MM.1S (cell line): ENCODE data around the gene OPRM1.

Experiments used
- DNase-seq: peaks from one replicate; pipeline ENCODE4 v3.0.0-alpha.2; 2015
- H2AFZ ChIP-seq: fragments of 300-600 bp; sonication (generic); 2 replicates; pipeline ENCODE4 v1.6.0; 2016; ENCODE audit warnings: antibody characterized with exemption, low read length
- H3F3A ChIP-seq: fragments of 300-600 bp; sonication (generic); 2 replicates; pipeline ENCODE4 v1.6.1; 2016; ENCODE audit warnings: mild to moderate bottlenecking, antibody characterized with exemption, low read length, moderate library complexity, mixed read lengths; ENCODE audit not compliant: insufficient read depth
- H3K27ac ChIP-seq: fragments of 300-600 bp; sonication (generic); 2 replicates; pipeline ENCODE4 v1.5.1; 2016; ENCODE audit warnings: mild to moderate bottlenecking, low read length
- H3K27me3 ChIP-seq: fragments of 300-600 bp; sonication (generic); replicated peaks from 2 replicates; pipeline ENCODE4 v1.6.0; 2016; ENCODE audit warnings: low read length; ENCODE audit not compliant: insufficient read depth
- H3K36me3 ChIP-seq: fragments of 300-600 bp; sonication (generic); replicated peaks from 2 replicates; pipeline ENCODE4 v1.6.1; 2016; ENCODE audit warnings: mild to moderate bottlenecking, low read length, mixed read lengths; ENCODE audit not compliant: insufficient read depth
- H3K4me1 ChIP-seq: fragments of 300-600 bp; sonication (generic); 2 replicates; pipeline ENCODE4 v1.6.1; 2016; ENCODE audit warnings: low read length, mixed read lengths
- H3K4me2 ChIP-seq: fragments of 300-600 bp; sonication (generic); 2 replicates; pipeline ENCODE4 v1.6.0; 2016; ENCODE audit warnings: low read depth, low read length
- H3K4me3 ChIP-seq: fragments of 300-600 bp; sonication (generic); 2 replicates; pipeline ENCODE4 v1.5.1; 2016; ENCODE audit warnings: low read length, mixed read lengths
- H3K79me2 ChIP-seq: fragments of 300-600 bp; sonication (generic); 2 replicates; pipeline ENCODE4 v1.6.1; 2016; ENCODE audit warnings: mixed run types, low read length, mixed read lengths
- H3K9ac ChIP-seq: fragments of 300-600 bp; sonication (generic); 2 replicates; pipeline ENCODE4 v1.6.1; 2016; ENCODE audit warnings: low read length, mixed read lengths
- H3K9me2 ChIP-seq: fragments of 300-600 bp; sonication (generic); replicated peaks from 2 replicates; pipeline ENCODE4 v1.6.1; 2016; ENCODE audit warnings: mild to moderate bottlenecking, low read length, mixed read lengths; ENCODE audit not compliant: insufficient read depth
- H3K9me3 ChIP-seq: fragments of 300-600 bp; sonication (generic); replicated peaks from 2 replicates; pipeline ENCODE4 v1.6.1; 2016; ENCODE audit warnings: mild to moderate bottlenecking, low read length, mixed read lengths; ENCODE audit not compliant: insufficient read depth
- H4K20me1 ChIP-seq: fragments of 300-600 bp; sonication (generic); 2 replicates; pipeline ENCODE4 v1.6.1; 2016; ENCODE audit warnings: mild to moderate bottlenecking, low read length, moderate library complexity, mixed read lengths; ENCODE audit not compliant: insufficient read depth
- EZH2 ChIP-seq: fragments of 300-600 bp; sonication (generic); optimal IDR thresholded peaks from 2 replicates; pipeline ENCODE3; 2017; ENCODE audit warnings: low read depth, mild to moderate bottlenecking, antibody characterized with exemption, low read length, mixed read lengths
- EZH2phosphoT487 ChIP-seq: fragments of 300-600 bp; sonication (generic); IDR thresholded peaks from 2 replicates; pipeline ENCODE4 v1.6.1; 2018; ENCODE audit warnings: antibody characterized with exemption, low read length
- TF ChIP-seq, protein P1 (sequence below): fragments of 300-600 bp; sonication (generic); IDR thresholded peaks from 2 replicates; pipeline ENCODE4 v1.5.1; 2016; ENCODE audit warnings: antibody characterized with exemption, low read length, mixed read lengths

OPRM1 gene

DNA sequence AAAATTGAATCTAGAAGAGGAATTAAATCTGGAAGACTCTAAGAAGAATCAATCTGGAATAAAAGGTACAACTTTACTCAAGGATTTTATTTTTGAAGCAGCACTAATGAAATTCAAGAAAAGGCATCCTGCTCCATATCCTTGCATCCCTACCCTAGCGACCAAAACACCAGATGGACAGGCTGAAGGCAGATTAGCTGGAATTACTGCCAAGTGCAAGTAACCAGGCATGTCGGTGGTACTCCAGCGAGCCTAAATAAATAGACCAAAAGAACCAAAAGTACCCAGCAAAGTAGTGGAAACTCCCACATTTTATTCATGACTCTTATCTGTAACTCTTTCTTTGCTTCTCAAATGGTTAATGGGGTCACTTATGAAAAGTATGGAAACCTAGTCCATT, 21.0 kb downstream of the OPRM1 start:
- no peak overlapping the region for H3K27ac ChIP-seq
- no peak overlapping the region for H3K4me3 ChIP-seq
- no peaks in the 10 kb centered on the region for H3K36me3 ChIP-seq
- no peaks in the 10 kb centered on the region for H3K27me3 ChIP-seq
- no peaks in the 10 kb centered on the region for H3F3A ChIP-seq
- no peak overlapping the region for H2AFZ ChIP-seq
- TF ChIP-seq EZH2phosphoT487: no peak
- TF ChIP-seq EZH2: no peak
- TF ChIP-seq, protein P1, sequence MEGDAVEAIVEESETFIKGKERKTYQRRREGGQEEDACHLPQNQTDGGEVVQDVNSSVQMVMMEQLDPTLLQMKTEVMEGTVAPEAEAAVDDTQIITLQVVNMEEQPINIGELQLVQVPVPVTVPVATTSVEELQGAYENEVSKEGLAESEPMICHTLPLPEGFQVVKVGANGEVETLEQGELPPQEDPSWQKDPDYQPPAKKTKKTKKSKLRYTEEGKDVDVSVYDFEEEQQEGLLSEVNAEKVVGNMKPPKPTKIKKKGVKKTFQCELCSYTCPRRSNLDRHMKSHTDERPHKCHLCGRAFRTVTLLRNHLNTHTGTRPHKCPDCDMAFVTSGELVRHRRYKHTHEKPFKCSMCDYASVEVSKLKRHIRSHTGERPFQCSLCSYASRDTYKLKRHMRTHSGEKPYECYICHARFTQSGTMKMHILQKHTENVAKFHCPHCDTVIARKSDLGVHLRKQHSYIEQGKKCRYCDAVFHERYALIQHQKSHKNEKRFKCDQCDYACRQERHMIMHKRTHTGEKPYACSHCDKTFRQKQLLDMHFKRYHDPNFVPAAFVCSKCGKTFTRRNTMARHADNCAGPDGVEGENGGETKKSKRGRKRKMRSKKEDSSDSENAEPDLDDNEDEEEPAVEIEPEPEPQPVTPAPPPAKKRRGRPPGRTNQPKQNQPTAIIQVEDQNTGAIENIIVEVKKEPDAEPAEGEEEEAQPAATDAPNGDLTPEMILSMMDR: no peak
- no peaks in the 10 kb centered on the region for H3K4me1 ChIP-seq
- H3K9me3 ChIP-seq: no peaks in the 10 kb centered on the region
- no peaks in the 10 kb centered on the region for H3K79me2 ChIP-seq
- H3K9ac ChIP-seq: no peak overlapping the region
- DNase-seq: no peak
- no peak overlapping the region for H3K4me2 ChIP-seq
- no peaks in the 10 kb centered on the region for H3K9me2 ChIP-seq
- no peaks in the 10 kb centered on the region for H4K20me1 ChIP-seq

DNA sequence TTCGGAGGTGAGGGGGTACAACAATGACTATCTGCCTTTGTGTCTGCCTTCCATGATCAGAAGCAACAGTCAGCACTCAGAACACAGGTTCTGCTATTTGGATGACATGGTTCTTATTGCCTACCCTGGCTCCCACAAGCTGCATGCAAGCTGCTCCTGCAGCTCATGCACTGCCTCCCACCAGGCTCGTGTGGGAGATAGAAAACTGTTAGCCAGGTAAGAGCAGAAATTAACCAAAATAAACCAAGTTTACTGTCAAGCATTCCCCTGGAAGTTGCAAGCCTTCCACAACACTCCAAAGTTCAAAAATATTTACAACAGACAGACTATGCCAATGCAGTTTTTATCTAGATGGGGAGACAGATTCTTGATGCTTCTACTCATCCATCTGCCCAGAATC, 31.0 kb downstream of the OPRM1 start:
- Histone ChIP-seq H3K27me3 (no peaks in the 10 kb centered on the region), H3K9me3 (no peaks in the 10 kb centered on the region), H3K27ac (no peak overlapping the region), H3K4me1 (no peaks in the 10 kb centered on the region), H4K20me1 (no peaks in the 10 kb centered on the region), H3K79me2 (no peaks in the 10 kb centered on the region), H3K4me2 (no peak overlapping the region), H2AFZ (no peak overlapping the region), H3K9me2 (no peaks in the 10 kb centered on the region), H3K9ac (no peak overlapping the region), H3K36me3 (no peaks in the 10 kb centered on the region), H3F3A (no peaks in the 10 kb centered on the region), H3K4me3 (no peak overlapping the region)
- TF ChIP-seq EZH2phosphoT487: no peak
- no peak for TF ChIP-seq EZH2
- TF ChIP-seq, protein P1: no peak
- DNase-seq: no peak

DNA sequence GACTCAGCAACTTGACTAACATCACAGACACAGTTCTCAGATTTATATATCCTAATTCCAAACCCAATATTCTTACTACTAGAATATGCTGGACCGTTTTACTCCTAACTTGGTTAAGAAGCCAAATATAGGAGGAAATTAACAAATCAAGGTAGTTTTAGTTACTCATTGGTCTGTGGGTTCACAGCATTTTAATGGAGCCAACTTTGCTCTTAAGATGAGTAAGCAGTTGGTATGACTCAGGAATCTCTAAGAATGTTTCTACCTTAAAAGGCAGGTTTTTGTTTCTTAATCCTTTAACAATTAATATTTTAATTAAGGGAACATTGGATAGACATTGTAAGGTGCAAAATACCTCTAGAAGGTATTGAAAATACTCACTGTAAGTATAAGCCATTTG, 31.6 kb downstream of the OPRM1 start:
- TF ChIP-seq, protein P1: no peak
- TF ChIP-seq EZH2 (no peak), EZH2phosphoT487 (no peak)

More for the DNA sequence above, 31.6 kb downstream of the OPRM1 start:
- no peak overlapping the region for H3K4me2 ChIP-seq
- no peaks in the 10 kb centered on the region for H3K4me1 ChIP-seq
- no peaks in the 10 kb centered on the region for H3K9me3 ChIP-seq
- DNase-seq: no peak
- no peaks in the 10 kb centered on the region for H3F3A ChIP-seq
- H3K27me3 ChIP-seq: no peaks in the 10 kb centered on the region
- H3K4me3 ChIP-seq: no peak overlapping the region
- H4K20me1 ChIP-seq: no peaks in the 10 kb centered on the region
- H3K36me3 ChIP-seq: no peaks in the 10 kb centered on the region
- H3K27ac ChIP-seq: no peak overlapping the region
- no peak overlapping the region for H3K9ac ChIP-seq
- H3K9me2 ChIP-seq: no peaks in the 10 kb centered on the region
- no peak overlapping the region for H2AFZ ChIP-seq
- no peaks in the 10 kb centered on the region for H3K79me2 ChIP-seq
